ENCODE results near the gene TMEM248. TPM values are rescaled to one million over a fixed set of nuclear protein-coding genes. Genes with fewer than 3 reads are reported as not detected.
"Not testable (repeated sequence)": the region's sequence is repeated elsewhere in the genome, so short reads cannot be mapped to it uniquely, and the experiment has no call there.

Gene TMEM248
- total RNA-seq, 1 experiment from 2014 or later: 170 TPM

DNA sequence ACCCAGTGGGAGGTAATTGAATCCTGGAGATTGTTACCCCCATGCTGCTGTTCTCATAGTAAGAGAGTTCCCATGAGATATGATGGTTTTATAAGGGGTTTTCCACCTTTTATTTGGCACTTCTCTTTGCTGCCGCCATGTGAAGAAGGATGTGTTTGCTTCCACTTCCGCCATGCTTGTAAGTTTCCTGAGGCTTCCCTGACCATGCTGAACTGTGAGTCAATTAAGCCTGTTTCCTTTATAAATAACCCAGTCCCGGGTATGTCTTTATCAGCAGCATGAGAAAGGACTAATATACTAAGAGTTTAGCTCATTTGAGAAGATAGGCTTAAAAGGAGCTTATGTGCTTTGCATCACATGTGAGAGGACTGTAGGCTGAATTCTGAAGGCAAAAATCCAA lies 29.3 kb downstream of the TMEM248 start:
- peak; percentile 76 for DNase-seq (ENCODE audit: low read depth)

DNA sequence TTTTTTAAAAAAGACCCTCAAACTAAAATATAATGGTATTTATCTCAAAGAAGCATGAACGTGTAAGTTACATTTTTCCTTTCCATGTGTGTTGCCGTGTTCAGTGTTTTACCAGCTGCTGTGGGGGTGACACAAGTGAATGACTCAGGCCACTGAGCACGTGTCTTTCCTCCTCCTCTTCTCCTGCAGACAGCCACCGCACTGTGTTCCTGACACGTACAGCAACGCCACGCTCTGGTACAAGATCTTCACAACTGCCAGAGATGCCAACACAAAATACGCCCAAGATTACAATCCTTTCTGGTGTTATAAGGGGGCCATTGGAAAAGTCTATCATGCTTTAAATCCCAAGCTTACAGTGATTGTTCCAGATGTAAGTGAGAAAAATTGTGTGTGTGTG lies 29.7 kb downstream of the TMEM248 start:
- DNase-seq (ENCODE audit: low read depth): peak; percentile 99

- peak; percentile 92 for DNase-seq (ENCODE audit: low read depth)
These were observed 31.5 kb downstream of the TMEM248 start for GRCh38 chr7:66952343-66953043.

DNA sequence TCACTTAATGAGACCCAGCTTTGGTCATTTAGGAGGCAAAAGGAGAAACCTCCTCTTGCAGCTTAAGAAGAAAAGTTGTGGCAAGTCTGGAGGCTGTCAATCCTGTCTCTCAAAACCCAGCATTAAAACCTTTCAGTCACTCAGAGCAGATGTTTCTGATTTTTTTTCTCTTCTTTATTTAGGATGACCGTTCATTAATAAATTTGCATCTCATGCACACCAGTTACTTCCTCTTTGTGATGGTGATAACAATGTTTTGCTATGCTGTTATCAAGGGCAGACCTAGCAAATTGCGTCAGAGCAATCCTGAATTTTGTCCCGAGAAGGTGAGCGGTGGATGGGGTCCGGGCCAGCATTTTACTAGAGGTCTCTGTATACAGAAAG lies 32.0 kb downstream of the TMEM248 start:
- no peak for DNase-seq (ENCODE audit: low read depth)

- no peak for DNase-seq (ENCODE audit: low read depth)
These were observed 36.7 kb downstream of the TMEM248 start for GRCh38 chr7:66957595-66958290.

DNA sequence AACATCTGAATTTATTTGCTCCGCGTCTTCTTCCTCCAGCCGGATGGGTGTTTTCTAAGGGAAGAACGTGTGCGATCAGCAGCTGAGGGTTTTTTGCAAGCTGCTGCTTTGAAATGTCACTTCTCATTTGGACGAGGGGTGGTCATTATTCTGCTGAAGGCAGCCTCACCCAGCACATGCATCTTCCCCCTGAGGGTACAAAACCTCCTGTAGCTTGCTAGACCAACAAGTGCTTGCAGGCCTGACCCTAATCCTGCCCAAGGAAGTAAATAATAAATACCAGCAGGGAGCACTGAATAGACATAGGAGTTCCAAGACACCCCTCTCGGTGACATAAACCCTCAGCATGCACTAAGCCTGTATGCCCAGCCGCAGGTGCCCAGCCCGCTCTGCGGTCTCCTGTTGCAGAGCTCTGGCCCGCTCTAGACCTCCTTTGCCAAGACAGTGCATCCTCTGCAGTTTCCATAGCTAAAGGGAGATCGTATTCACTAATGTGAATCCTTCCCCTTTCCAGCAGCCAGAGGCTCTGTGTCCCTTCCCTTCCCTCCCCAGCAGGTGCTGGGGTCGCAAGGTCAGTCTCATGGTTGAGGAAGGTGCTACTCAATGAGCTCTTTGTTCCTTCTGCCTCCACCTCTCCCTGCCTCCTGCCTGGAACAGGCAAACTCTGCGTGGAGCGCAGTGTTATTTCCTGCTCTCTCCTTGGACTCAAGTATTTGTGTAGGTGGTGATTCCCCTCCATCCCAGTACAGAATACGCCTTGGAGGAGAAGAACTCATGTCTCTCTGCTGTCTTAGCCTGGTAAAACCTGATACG lies 37.7 kb downstream of the TMEM248 start:
- DNase-seq (ENCODE audit: low read depth): no peak

- no peak for DNase-seq (ENCODE audit: low read depth)
These were observed 39.2 kb downstream of the TMEM248 start for GRCh38 chr7:66960192-66960591.

DNA sequence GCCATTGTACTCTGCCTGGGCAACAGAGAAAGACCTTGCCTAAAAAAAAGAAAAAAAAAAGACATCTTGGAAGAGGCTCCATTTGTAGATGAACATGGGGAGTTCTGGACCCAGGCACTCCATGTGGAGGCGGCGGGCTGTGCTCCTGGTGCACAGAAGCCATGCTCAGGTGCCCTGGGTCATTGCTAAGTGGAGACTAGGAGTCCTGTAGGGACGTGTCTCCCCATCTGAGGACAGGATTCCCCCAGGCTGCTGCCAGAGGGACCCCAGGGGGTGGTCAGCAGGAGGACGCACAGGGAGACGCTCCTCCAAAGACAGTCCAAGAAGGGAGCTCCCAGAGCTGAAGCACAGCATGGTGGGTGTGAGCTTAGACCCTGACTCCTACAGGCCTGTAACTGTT lies 40.1 kb downstream of the TMEM248 start:
- DNase-seq (ENCODE audit: low read depth): no peak

DNA sequence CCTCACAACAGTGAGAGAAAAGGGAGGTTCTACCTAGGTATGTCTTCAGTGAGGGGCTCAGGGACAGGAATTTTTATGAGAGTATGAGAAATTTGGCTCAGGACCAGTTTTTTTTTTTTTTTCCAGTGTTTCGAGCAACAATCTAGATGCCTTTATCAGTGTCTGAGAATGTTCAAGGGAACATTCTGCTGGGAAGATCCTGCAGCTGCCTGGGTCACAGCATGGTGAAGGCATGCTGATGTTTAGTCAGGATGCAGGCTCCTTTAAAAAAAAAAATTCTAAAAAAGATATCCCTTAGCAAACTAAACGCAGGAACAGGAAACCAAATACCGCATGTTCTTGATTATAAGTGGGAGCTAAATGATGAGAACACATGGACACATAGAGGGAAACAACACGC lies 43.4 kb downstream of the TMEM248 start:
- DNase-seq (ENCODE audit: low read depth): peak; percentile 67

GRCh38 chr7:66967029-66967428 lies 46.0 kb downstream of the TMEM248 start:
- DNase-seq (ENCODE audit: low read depth): no peak

DNA sequence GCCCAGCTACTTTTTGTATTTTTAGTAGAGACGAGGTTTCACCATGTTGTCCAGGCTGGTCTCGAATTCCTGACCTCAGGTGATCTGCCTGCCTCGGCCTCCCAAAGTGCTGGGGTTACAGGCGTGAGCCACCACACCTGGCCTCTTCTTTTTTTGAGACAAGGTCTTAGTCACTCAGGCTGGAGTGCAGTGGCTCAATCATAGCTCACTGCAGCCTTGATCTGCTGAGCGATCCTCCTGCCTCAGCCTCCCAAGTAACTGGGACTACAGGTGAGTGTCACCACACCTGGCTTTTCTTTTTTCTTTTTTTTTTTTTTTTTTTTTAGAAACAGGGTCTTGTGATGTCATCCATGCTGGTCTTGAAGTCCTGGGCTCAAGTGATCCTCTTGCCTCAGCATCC lies 48.0 kb downstream of the TMEM248 start:
- not testable (repeated sequence) for DNase-seq (ENCODE audit: low read depth)

GRCh38 chr7:66970310-66970709 lies 49.3 kb downstream of the TMEM248 start:
- DNase-seq (ENCODE audit: low read depth): no peak

GRCh38 chr7:66974986-66975590 lies 54.1 kb downstream of the TMEM248 start:
- DNase-seq (ENCODE audit: low read depth): no peak

DNA sequence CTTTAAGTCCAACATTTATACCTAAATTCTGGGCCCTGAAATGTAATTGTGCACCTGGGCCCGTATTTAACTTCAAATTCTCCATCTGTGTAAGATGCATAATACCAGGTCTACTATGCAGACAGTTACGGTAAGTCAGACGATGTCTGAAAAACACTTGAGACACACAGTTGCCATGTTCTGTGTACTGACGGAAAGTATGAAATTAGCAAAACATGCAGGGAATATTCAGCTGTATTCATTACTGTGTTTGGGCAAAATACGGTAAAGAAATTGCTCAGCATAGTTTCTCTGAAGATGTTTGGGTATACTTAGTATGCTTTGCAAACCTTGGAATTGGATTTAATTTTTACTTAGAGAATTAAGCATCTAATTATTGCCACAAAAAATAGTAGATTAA lies 57.3 kb downstream of the TMEM248 start:
- not testable (repeated sequence) for DNase-seq (ENCODE audit: low read depth)

DNA sequence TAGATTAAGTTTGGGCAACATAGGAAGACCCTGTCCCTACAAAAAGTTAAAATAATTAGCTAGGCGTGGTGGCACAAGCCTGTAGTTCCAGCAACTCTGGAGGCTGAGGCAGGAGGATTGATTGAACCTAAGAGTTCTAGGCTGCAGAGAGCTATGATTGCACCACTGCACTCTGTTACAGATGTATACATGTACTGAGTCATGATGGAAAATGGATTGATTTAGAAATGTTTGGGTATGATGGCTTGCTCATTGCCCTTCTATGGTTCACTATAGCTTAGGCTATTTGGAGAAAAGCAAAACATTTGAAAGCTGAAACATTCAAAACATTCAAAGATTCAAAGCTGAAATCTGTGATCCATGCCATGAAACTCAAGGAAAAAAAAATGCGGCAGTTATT lies 58.0 kb downstream of the TMEM248 start:
- DNase-seq (ENCODE audit: low read depth): not testable (repeated sequence)

- DNase-seq (ENCODE audit: low read depth): not testable (repeated sequence)
These were observed 59.3 kb downstream of the TMEM248 start for GRCh38 chr7:66980336-66980735.

DNA sequence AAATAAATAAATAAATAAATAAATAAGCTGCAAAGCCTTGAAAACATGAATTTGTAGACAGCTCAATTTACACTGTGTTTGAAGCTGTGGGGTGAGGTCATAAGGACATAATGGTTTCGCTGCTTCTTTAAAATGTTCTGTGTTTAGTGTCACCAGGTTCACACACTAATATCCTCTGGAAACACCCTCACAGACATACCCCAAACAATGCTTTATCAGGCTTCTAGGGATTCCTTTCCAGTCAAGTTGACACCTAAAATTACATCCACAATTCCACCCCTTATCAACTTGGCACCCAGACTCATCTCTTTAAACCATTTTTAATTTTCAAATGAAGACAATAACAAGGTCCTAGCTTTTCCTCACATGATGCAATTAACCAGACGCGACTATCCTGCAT lies 68.5 kb downstream of the TMEM248 start:
- DNase-seq (ENCODE audit: low read depth): not testable (repeated sequence)

- peak; percentile 59 for DNase-seq (ENCODE audit: low read depth)
These were observed 73.0 kb downstream of the TMEM248 start for GRCh38 chr7:66994051-66994450.

DNA sequence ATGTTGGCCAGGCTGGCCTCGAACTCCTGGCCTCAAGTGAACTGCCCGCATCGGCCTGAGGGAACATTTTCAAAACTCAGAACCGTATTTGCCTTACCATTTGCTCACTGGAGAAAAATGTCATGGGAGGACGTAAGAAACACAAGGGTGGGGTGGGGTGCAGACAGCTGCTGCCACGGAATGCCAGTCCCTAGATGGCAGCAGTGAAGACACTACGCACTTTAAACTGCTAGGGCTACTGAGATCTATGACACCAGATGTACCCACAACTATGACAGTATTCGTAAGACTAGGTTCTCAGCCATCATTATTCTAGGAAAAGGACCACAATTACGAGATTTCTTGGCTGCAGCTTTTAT lies 73.6 kb downstream of the TMEM248 start:
- peak; percentile 93 for DNase-seq (ENCODE audit: low read depth)

- peak; percentile 100 for DNase-seq (ENCODE audit: low read depth)
These were observed 74.2 kb downstream of the TMEM248 start, which contains the start of gene SBDS for GRCh38 chr7:66995050-66995776. Gene SBDS, minus strand, starts transcription at chr7:66995586. Its CDS starts 169 bp downstream, at chr7:66995417.

All from LHCN-M2 (cell line).